Testis (tissue), 2 donors: Measurements from ENCODE around the gene SNRPD1.

Experiments
- CTCF ChIP-seq, 3 experiments: fragments of 450-650 bp in 2 of 3; fragments of 200-600 bp in 1 of 3; sonication (generic) in 1 of 3; IDR thresholded peaks; one replicate each; pipeline ENCODE4 v1.5.1; 2016 to 2019; ENCODE audit warnings: antibody characterized with exemption in 3 of 3, mild to moderate bottlenecking in 2 of 3, moderate library complexity in 1 of 3
- POLR2A ChIP-seq: fragments of 450-650 bp; IDR thresholded peaks from one replicate; pipeline ENCODE4 v1.6.1; 2017; ENCODE audit warnings: antibody characterized with exemption, mild to moderate bottlenecking, moderate library complexity

- TF ChIP-seq POLR2A = no peak
- TF ChIP-seq CTCF (IDR thresholded peaks at IDR 0.05) = no peak
These were observed 48.0 kb downstream of the SNRPD1 start for GRCh38 chr18:21660078-21660477.
